Endothelial cell of umbilical vein (primary cell): Measurements from ENCODE around the gene ZNF26. TPM values are rescaled to one million over a fixed set of nuclear protein-coding genes. Genes with fewer than 3 reads are reported as not detected.

Experiments
- BruUV-seq: library from RNA; stranded (reverse); fragments of 400-500 nt; replicated peaks from 2 replicates; lab custom pipeline; 2021; lab: Mats Ljungman, UMichigan
- CTCF ChIA-PET: fragments of 300-600, 350-600 bp; sonication (Branson Sonifier 250); formaldehyde crosslinking; loops from one replicate; lab custom pipeline; 2021; ENCODE audit warnings: antibody characterized with exemption, inconsistent platforms; lab: Charles Lee
- POLR2A ChIA-PET: fragments of 300-600, 350-600 bp; sonication (Branson Sonifier 250); formaldehyde crosslinking; loops from one replicate; lab custom pipeline; 2021; ENCODE audit warnings: antibody characterized with exemption, inconsistent platforms; lab: Charles Lee
- DNase-seq: peaks from one replicate; pipeline ENCODE4 v3.0.0-alpha.2; 2011; ENCODE audit warnings: low read depth, low spot score
- FAIRE-seq: peaks from 2 replicates; lab custom pipeline; 2011; peaks lifted over from hg19 to GRCh38; lab: Jason Lieb, UNC
- H2AFZ ChIP-seq: 2 replicates; pipeline ENCODE4 v1.6.0; 2012; ENCODE audit warnings: low read depth, low read length, control low read depth, inconsistent platforms
- H3K27ac ChIP-seq: 2 replicates; pipeline ENCODE4 v1.5.1; 2011; ENCODE audit warnings: low read depth, mild to moderate bottlenecking, control low read depth, low read length, moderate library complexity; ENCODE audit not compliant: insufficient read depth
- H3K27me3 ChIP-seq, 2 experiments: 2 replicates each; pipeline versions ENCODE4 v1.6.0 to v1.6.1; 2011; ENCODE audit warnings: low read length in 2 of 2, mixed read lengths in 1 of 2; ENCODE audit not compliant: control insufficient read depth in 2 of 2, insufficient read depth in 2 of 2
- H3K36me3 ChIP-seq, 2 experiments: 2 replicates in 1 of 2; 3 replicates in 1 of 2; pipeline ENCODE4 v1.5.1; 2011; ENCODE audit warnings: low read length in 2 of 2, mild to moderate bottlenecking in 1 of 2, moderate library complexity in 1 of 2; ENCODE audit not compliant: control insufficient read depth in 2 of 2, insufficient read depth in 2 of 2; ENCODE audit errors: extremely low read depth in 1 of 2
- H3K4me1 ChIP-seq: 3 replicates; pipeline ENCODE4 v1.5.1; 2011; ENCODE audit warnings: mild to moderate bottlenecking, low read length; ENCODE audit not compliant: control insufficient read depth, insufficient read depth; ENCODE audit errors: extremely low read depth
- H3K4me2 ChIP-seq: 2 replicates; pipeline ENCODE4 v1.6.1; 2011; ENCODE audit warnings: low read length, control low read depth, mixed read lengths; ENCODE audit not compliant: insufficient read depth
- H3K4me3 ChIP-seq, 3 experiments: fragments of 200-600 bp in 1 of 3; sonication (generic), shearing (Covaris generic) in 1 of 3; replicated peaks in 1 of 3; 2 replicates each; pipeline ENCODE4 v1.5.1; 2011 to 2016; ENCODE audit warnings: control low read depth in 3 of 3, low read length in 3 of 3, mild to moderate bottlenecking in 2 of 3, inconsistent platforms in 1 of 3, low read depth in 1 of 3, moderate library complexity in 1 of 3; ENCODE audit not compliant: insufficient read depth in 1 of 3
- H3K79me2 ChIP-seq: 2 replicates; pipeline ENCODE4 v1.6.0; 2012; ENCODE audit warnings: low read length, inconsistent platforms; ENCODE audit not compliant: control insufficient read depth, insufficient read depth
- H3K9ac ChIP-seq: replicated peaks from 2 replicates; pipeline ENCODE3; 2011; ENCODE audit warnings: low read length, control low read depth; ENCODE audit not compliant: insufficient read depth; ENCODE audit errors: extremely low read depth
- H3K9me1 ChIP-seq: replicated peaks from 3 replicates; pipeline ENCODE4 v1.6.0; 2011; ENCODE audit warnings: mild to moderate bottlenecking, low read length; ENCODE audit not compliant: control insufficient read depth, insufficient read depth; ENCODE audit errors: extremely low read depth
- H3K9me3 ChIP-seq: replicated peaks from 2 replicates; pipeline ENCODE4 v1.5.1; 2012; ENCODE audit warnings: low read length, inconsistent platforms; ENCODE audit not compliant: control insufficient read depth, insufficient read depth
- H4K20me1 ChIP-seq: replicated peaks from 2 replicates; pipeline ENCODE3; 2011; ENCODE audit warnings: mild to moderate bottlenecking, low read length; ENCODE audit not compliant: control insufficient read depth, insufficient read depth; ENCODE audit errors: extremely low read depth
- CTCF ChIP-seq, 2 donors: IDR thresholded peaks; 1 replicate in 1 of 2; 2 replicates in 1 of 2; pipeline ENCODE4 v1.5.1; 2011; ENCODE audit warnings: low read length in 2 of 2, mild to moderate bottlenecking in 2 of 2, moderate library complexity in 2 of 2, control low read depth in 1 of 2, inconsistent platforms in 1 of 2, low read depth in 1 of 2; ENCODE audit not compliant: insufficient read depth in 1 of 2; ENCODE audit errors: extremely low read depth in 1 of 2
- EZH2 ChIP-seq: IDR thresholded peaks from 2 replicates; pipeline ENCODE4 v1.6.1; 2012; ENCODE audit warnings: borderline replicate concordance, low read depth, mild to moderate bottlenecking, moderate library complexity, low read length, inconsistent platforms; ENCODE audit not compliant: severe bottlenecking
- FOS ChIP-seq: IDR thresholded peaks from 2 replicates; pipeline ENCODE4 v1.6.1; 2011; ENCODE audit warnings: mild to moderate bottlenecking, low read length, moderate library complexity, borderline replicate concordance; ENCODE audit not compliant: insufficient read depth
- GATA2 ChIP-seq: IDR thresholded peaks from 2 replicates; pipeline ENCODE4 v1.7.0; 2011; ENCODE audit warnings: low read depth, mild to moderate bottlenecking, moderate library complexity, mixed read lengths, low read length; ENCODE audit not compliant: insufficient read length, insufficient read depth
- JUN ChIP-seq: IDR thresholded peaks from 2 replicates; pipeline ENCODE4 v1.6.1; 2011; ENCODE audit warnings: borderline replicate concordance, low read depth; ENCODE audit not compliant: insufficient read length, insufficient read depth
- MAX ChIP-seq: IDR thresholded peaks from 2 replicates; pipeline ENCODE4 v1.6.1; 2011; ENCODE audit not compliant: insufficient read depth, insufficient read length
- MYC ChIP-seq: IDR thresholded peaks from one replicate; pipeline ENCODE4 v1.6.1; 2011; ENCODE audit warnings: mild to moderate bottlenecking, low read depth, low read length
- POLR2A ChIP-seq: IDR thresholded peaks from 2 replicates; pipeline ENCODE4 v1.6.1; 2012; ENCODE audit warnings: low read depth, mild to moderate bottlenecking, control low read depth, low read length
- POLR2AphosphoS5 ChIP-seq: IDR thresholded peaks from 2 replicates; pipeline ENCODE4 v1.6.1; 2012; ENCODE audit warnings: low read depth, mild to moderate bottlenecking, control low read depth, low read length, moderate library complexity; ENCODE audit not compliant: insufficient read depth
- dilution Hi-C: fragments of 300-500 bp; cut with MboI; formaldehyde crosslinking; loops from one replicate; pipeline ENCODE4 v1.15.0; 2019; ENCODE audit warnings: low sequenced_read_pairs; ENCODE audit not compliant: extremely low pct_ligation_motif_present
- intact Hi-C: fragments of 100-400 bp; cut with micrococcal nuclease; formaldehyde crosslinking; loops from one replicate; pipeline ENCODE4 v1.10.0; 2022
- polyA plus RNA-seq, 4 experiments: library from polyadenylated mRNA; depleted of rRNA in 3 of 4; stranded (reverse) in 3 of 4; unstranded in 1 of 4; fragments of >200 nt; gene quantifications; 2 replicates each; pipeline versions ENCODE4 v1.2.1 to v1.2.3, GENCODE V29; 2011 to 2012; ENCODE audit warnings: missing spikeins in 1 of 4
- total RNA-seq: library from RNA; stranded (reverse); gene quantifications from 2 replicates; pipeline ENCODE4 v1.2.3, GENCODE V29; 2021

The ZNF26 gene
- total and polyA plus RNA-seq, 2 donors (not counting 3 experiments of a cell fraction or from before 2014, with no cell fraction given) = 5.9 to 11.1 TPM

DNA sequence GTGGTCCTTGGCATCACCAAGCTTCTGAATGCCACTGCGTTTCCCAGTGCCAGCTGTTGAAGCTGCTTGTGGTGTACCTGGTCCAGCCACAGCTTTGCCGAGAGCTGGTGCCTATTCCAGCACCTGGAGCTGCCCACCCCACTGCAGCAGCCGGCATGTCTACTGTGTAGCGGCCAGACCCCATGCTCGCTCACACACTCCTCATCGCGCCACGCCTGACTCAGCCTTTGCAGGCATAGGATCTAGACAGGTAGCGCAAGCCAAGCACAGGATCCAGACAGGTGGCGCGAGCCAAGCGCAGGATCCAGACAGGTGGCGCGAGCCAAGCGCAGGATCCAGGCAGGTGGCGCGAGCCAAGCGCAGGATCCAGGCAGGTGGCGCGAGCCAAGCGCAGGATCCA, 18.4 kb upstream of the ZNF26 start:
- Histone ChIP-seq H3K27me3 (no peaks in the 10 kb centered on the region), H3K27ac (no peak overlapping the region), H3K4me3 (no peak overlapping the region), H3K9ac (no peak overlapping the region), H3K79me2 (no peaks in the 10 kb centered on the region), H3K9me3 (no peaks in the 10 kb centered on the region), H3K36me3 (no peaks in the 10 kb centered on the region), H2AFZ (no peak overlapping the region), H4K20me1 (no peaks in the 10 kb centered on the region), H3K4me2 (no peak overlapping the region), H3K9me1 (no peaks in the 10 kb centered on the region), H3K4me1 (no peaks in the 10 kb centered on the region)
- BruUV-seq = no TSS peak
- intact Hi-C loops = no loop called here
- no peak for DNase-seq
- FAIRE-seq = no peak
- POLR2A ChIA-PET = no interaction called here
- no peak for TF ChIP-seq MYC
- TF ChIP-seq EZH2 = no peak
- dilution Hi-C loops = no loop called here
- CTCF ChIA-PET = no interaction called here

DNA sequence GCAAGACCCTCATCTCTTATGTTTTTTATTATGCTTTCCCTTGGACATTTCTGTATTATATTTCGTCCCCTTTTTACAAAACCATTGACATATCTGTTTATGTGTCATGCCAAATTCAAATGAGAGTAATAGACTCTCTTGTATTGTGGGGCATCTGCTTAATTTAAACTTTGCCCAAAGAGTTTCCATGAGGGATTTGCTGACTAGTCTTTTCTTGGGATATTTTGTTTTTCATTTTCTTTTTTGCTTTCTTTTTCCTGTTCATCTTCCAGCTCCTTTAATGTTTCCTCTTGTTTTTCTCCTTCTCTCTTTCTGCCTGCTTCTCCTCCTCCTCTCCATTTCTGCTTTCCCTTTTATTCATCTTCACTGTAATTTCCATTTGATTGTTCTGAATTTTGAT, 13.8 kb upstream of the ZNF26 start:
- Histone ChIP-seq H3K4me2 (no peak overlapping the region), H3K27me3 (no peaks in the 10 kb centered on the region), H2AFZ (no peak overlapping the region), H3K27ac (no peak overlapping the region), H3K9ac (no peak overlapping the region), H3K79me2 (no peaks in the 10 kb centered on the region), H3K4me3 (no peak overlapping the region), H3K9me3 (no peaks in the 10 kb centered on the region), H3K9me1 (no peaks in the 10 kb centered on the region), H4K20me1 (no peaks in the 10 kb centered on the region), H3K36me3 (no peaks in the 10 kb centered on the region), H3K4me1 (no peaks in the 10 kb centered on the region)
- BruUV-seq = no TSS peak
- intact Hi-C loops = no loop called here
- dilution Hi-C loops = no loop called here
- TF ChIP-seq MYC (no peak), CTCF (IDR thresholded peaks at IDR 0.05; ENCODE audit: extremely low read depth in 1 of 2, insufficient read depth in 1 of 2, low read depth in 1 of 2, low read length in 2 of 2) (no peak), POLR2AphosphoS5 (no peak), POLR2A (no peak), GATA2 (no peak), MAX (no peak), JUN (no peak), EZH2 (no peak), FOS (no peak)
- ChIA-PET POLR2A (no interaction called here), CTCF (no interaction called here)
- no peak for FAIRE-seq
- no peak for DNase-seq
